Measurements from ENCODE around the gene PSORS1C2. TPM values are rescaled to one million over a fixed set of nuclear protein-coding genes. Genes with fewer than 3 reads are reported as not detected.

PSORS1C2 gene
- total RNA-seq, 1 donor: not detected

DNA sequence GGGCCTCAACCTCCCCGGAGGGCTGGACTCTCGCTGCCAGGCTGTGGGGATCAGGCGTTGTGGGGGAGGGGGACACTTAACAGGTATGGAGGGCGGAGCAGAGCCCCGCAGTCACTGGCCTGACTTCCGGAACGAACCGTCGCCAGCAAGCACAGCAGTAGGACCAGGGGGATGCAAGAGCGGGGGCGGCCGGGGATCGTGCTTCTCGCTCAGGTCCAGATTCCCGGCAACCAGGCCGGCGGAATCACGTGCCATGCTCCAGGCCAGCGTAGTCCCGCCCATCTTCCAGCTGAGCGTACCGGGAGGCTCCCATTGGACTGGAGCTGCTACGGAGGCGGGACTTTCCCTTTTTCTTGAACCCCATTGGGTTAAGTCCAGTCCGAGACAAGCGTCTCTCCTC is 41.6 kb upstream of the PSORS1C2 start:
- H2AFZ ChIP-seq (ENCODE audit: low read length): peak overlapping the region; percentile 59
- H3K79me2 ChIP-seq (ENCODE audit: insufficient read depth, low read length): peaks cover 8% of the 10 kb centered on the region

DNA sequence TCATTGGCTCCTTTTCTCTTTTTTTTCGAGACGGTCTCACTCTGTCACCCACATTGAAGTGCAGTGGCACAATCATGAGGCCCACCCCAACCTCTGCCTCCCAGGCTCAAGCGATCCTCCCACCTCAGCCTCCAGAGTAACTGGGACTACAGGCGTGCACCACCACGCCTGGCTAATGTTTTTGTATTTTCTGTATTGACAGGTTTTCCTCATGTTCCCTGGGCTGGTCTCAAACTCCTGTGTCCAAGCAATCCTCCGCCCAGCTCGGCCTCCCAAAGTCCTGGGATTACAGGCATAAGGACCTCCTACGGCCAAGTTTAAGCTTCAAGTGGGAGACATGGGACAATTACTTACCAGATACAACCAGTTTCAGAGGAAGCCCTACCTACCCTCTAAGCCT is 41.0 kb upstream of the PSORS1C2 start:
- TF ChIP-seq, protein P1, sequence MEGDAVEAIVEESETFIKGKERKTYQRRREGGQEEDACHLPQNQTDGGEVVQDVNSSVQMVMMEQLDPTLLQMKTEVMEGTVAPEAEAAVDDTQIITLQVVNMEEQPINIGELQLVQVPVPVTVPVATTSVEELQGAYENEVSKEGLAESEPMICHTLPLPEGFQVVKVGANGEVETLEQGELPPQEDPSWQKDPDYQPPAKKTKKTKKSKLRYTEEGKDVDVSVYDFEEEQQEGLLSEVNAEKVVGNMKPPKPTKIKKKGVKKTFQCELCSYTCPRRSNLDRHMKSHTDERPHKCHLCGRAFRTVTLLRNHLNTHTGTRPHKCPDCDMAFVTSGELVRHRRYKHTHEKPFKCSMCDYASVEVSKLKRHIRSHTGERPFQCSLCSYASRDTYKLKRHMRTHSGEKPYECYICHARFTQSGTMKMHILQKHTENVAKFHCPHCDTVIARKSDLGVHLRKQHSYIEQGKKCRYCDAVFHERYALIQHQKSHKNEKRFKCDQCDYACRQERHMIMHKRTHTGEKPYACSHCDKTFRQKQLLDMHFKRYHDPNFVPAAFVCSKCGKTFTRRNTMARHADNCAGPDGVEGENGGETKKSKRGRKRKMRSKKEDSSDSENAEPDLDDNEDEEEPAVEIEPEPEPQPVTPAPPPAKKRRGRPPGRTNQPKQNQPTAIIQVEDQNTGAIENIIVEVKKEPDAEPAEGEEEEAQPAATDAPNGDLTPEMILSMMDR (IDR thresholded peaks at IDR 0.05; ENCODE audit: extremely low read depth, low read depth, low read length): no peak
- Histone ChIP-seq H4K20me1 (ENCODE audit: insufficient read depth, low read length) (no peaks in the 10 kb centered on the region), H3K79me2 (ENCODE audit: insufficient read depth, low read length) (peaks cover 8% of the 10 kb centered on the region), H3K9me3 (ENCODE audit: low read depth, low read length) (no peaks in the 10 kb centered on the region), H3K4me3 (ENCODE audit: insufficient read depth, low read length) (peak overlapping the region; percentile 70), H3K27me3 (ENCODE audit: insufficient read depth, low read length) (no peaks in the 10 kb centered on the region), H3K4me1 (ENCODE audit: insufficient read depth, low read length) (peaks cover 7% of the 10 kb centered on the region), H3K27ac (ENCODE audit: low read depth, low read length) (no peak overlapping the region), H2AFZ (ENCODE audit: low read length) (peak overlapping the region; percentile 59), H3K4me2 (ENCODE audit: insufficient read depth, low read length) (peak overlapping the region; percentile 26), H3K36me3 (ENCODE audit: insufficient read depth, low read length) (no peaks in the 10 kb centered on the region)
- DNase-seq (ENCODE audit: insufficient read length, low spot score, missing footprints): no peak

More for the DNA sequence above, 41.6 kb upstream of the PSORS1C2 start:
- Histone ChIP-seq H3K4me1 (ENCODE audit: insufficient read depth, low read length) (peaks cover 7% of the 10 kb centered on the region), H3K9me3 (ENCODE audit: low read depth, low read length) (no peaks in the 10 kb centered on the region), H3K27me3 (ENCODE audit: insufficient read depth, low read length) (no peaks in the 10 kb centered on the region), H3K27ac (ENCODE audit: low read depth, low read length) (no peak overlapping the region), H3K36me3 (ENCODE audit: insufficient read depth, low read length) (no peaks in the 10 kb centered on the region), H3K4me2 (ENCODE audit: insufficient read depth, low read length) (peak overlapping the region; percentile 26), H3K4me3 (ENCODE audit: insufficient read depth, low read length) (peak overlapping the region; percentile 70), H4K20me1 (ENCODE audit: insufficient read depth, low read length) (no peaks in the 10 kb centered on the region)
- peak; percentile 97 for DNase-seq (ENCODE audit: insufficient read length, low spot score, missing footprints)
- TF ChIP-seq, protein P1 (IDR thresholded peaks at IDR 0.05; ENCODE audit: extremely low read depth, low read depth, low read length): no peak

DNA sequence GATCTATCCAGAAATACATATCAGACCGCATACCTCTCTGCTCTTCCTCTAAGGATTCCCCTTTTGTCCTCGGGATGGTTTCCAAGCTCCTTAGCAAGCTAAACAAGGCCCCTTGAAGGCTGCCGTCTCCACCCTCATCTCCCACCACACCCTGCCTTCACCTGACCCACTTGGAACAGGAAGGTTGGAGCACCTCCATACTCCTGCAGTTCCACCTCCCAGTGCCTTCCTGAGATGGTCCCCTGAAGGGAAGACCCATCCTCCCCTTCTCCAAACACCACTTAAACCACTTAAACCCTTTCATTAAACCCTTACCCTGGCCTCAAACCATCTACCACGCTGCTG is 40.1 kb upstream of the PSORS1C2 start:
- H3K27me3 ChIP-seq (ENCODE audit: insufficient read depth, low read length): no peaks in the 10 kb centered on the region
- H3K4me3 ChIP-seq (ENCODE audit: insufficient read depth, low read length): no peak overlapping the region
- no peak overlapping the region for H2AFZ ChIP-seq (ENCODE audit: low read length)
- no peak overlapping the region for H3K4me2 ChIP-seq (ENCODE audit: insufficient read depth, low read length)
- H3K4me1 ChIP-seq (ENCODE audit: insufficient read depth, low read length): peaks cover 7% of the 10 kb centered on the region
- DNase-seq (ENCODE audit: insufficient read length, low spot score, missing footprints): no peak
- no peaks in the 10 kb centered on the region for H4K20me1 ChIP-seq (ENCODE audit: insufficient read depth, low read length)
- no peaks in the 10 kb centered on the region for H3K36me3 ChIP-seq (ENCODE audit: insufficient read depth, low read length)
- H3K79me2 ChIP-seq (ENCODE audit: insufficient read depth, low read length): peaks cover 8% of the 10 kb centered on the region
- TF ChIP-seq, protein P1 (IDR thresholded peaks at IDR 0.05; ENCODE audit: extremely low read depth, low read depth, low read length): no peak
- H3K27ac ChIP-seq (ENCODE audit: low read depth, low read length): no peak overlapping the region
- H3K9me3 ChIP-seq (ENCODE audit: low read depth, low read length): no peaks in the 10 kb centered on the region

DNA sequence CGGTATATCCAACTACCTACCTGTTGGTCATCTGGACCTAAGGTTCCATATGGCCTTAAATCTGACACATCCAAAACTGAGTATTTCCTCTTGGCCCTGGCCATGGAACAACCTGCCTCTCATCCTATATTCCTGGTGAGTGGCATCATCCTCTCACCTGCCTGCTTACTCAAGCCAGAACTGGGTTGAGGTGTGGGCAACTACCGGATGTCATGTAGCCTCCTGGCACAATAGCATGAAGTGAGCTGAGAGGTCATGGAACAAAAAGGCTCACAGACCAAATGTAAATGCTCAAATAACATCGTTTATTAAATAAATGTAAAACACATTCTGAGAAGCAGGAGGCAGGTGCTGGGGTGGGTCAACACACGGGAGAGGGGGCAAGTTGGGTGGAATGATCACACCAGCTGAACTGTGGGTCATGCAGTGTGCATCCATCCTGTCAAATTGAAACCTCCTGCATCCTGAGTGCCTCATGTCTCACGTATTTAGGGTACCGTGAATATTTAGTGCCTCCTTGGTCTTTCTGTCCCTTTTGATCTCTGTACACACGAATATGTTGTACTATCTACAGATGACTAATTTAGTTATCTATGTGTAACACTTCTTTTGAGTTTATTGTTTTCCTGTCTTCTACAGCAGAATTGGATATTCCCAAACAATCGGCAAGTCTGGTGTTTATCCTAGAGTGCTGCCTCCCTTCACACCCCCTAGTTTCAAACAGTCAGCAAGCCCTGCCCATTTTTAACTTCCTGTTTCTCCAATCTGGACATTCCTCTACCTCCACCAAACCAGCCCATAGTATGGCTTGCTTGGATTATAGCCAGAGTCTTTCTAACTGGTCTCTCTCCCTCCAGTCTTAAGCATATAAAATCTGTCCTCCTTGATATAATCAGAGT is 39.5 kb upstream of the PSORS1C2 start:
- TF ChIP-seq, protein P1 (IDR thresholded peaks at IDR 0.05; ENCODE audit: extremely low read depth, low read depth, low read length): no peak
- DNase-seq (ENCODE audit: insufficient read length, low spot score, missing footprints): no peak
- Histone ChIP-seq H3K9me3 (ENCODE audit: low read depth, low read length) (no peaks in the 10 kb centered on the region), H2AFZ (ENCODE audit: low read length) (no peak overlapping the region), H3K4me3 (ENCODE audit: insufficient read depth, low read length) (no peak overlapping the region), H3K27me3 (ENCODE audit: insufficient read depth, low read length) (no peaks in the 10 kb centered on the region), H3K27ac (ENCODE audit: low read depth, low read length) (no peak overlapping the region), H4K20me1 (ENCODE audit: insufficient read depth, low read length) (no peaks in the 10 kb centered on the region), H3K79me2 (ENCODE audit: insufficient read depth, low read length) (peaks cover 8% of the 10 kb centered on the region), H3K4me1 (ENCODE audit: insufficient read depth, low read length) (peaks cover 7% of the 10 kb centered on the region), H3K36me3 (ENCODE audit: insufficient read depth, low read length) (no peaks in the 10 kb centered on the region), H3K4me2 (ENCODE audit: insufficient read depth, low read length) (no peak overlapping the region)
